H1 (cell line): ENCODE measurements around the gene KLRC2. TPM values are rescaled to one million over a fixed set of nuclear protein-coding genes. Genes with fewer than 3 reads are reported as not detected.

ENCODE experiments used
- CTCF ChIA-PET: fragments of 300-600 bp; sonication (Branson Sonifier 250); formaldehyde crosslinking; loops from one replicate; lab custom pipeline; 2021; ENCODE audit not compliant: partially characterized antibody; lab: Charles Lee
- POLR2A ChIA-PET: fragments of 300-600 bp; sonication (Branson Sonifier 250); formaldehyde crosslinking; loops from one replicate; lab custom pipeline; 2021; ENCODE audit warnings: inconsistent platforms; ENCODE audit not compliant: partially characterized antibody; lab: Charles Lee
- DNase-seq, 2 experiments: peaks; one replicate each; pipeline versions ENCODE4 v3.0.0 to v3.0.0-alpha.2; 2010 to 2022; ENCODE audit warnings: low spot score in 2 of 2, low read depth in 1 of 2, mixed read lengths in 1 of 2
- FAIRE-seq: peaks from 2 replicates; lab custom pipeline; 2011; peaks lifted over from hg19 to GRCh38; lab: Jason Lieb, UNC
- H2AFZ ChIP-seq: 2 replicates; pipeline ENCODE4 v1.8.1; 2012; ENCODE audit warnings: low read length, inconsistent platforms
- H2AK5ac ChIP-seq: 2 replicates; pipeline ENCODE4 v1.6.1; 2013; ENCODE audit warnings: low read depth, low read length
- H2BK120ac ChIP-seq: replicated peaks from 2 replicates; pipeline ENCODE3; 2013; ENCODE audit warnings: low read depth, low read length, inconsistent platforms
- H2BK12ac ChIP-seq: 2 replicates; pipeline ENCODE4 v1.6.1; 2013; ENCODE audit warnings: low read depth, low read length
- H2BK15ac ChIP-seq: 2 replicates; pipeline ENCODE4 v1.6.1; 2013; ENCODE audit warnings: low read length
- H2BK20ac ChIP-seq: 2 replicates; pipeline ENCODE4 v1.6.1; 2013; ENCODE audit warnings: low read length
- H2BK5ac ChIP-seq: 2 replicates; pipeline ENCODE4 v1.6.1; 2013; ENCODE audit warnings: low read depth, low read length
- H3K14ac ChIP-seq: 2 replicates; pipeline ENCODE4 v1.6.1; 2013; ENCODE audit warnings: inconsistent platforms; ENCODE audit not compliant: insufficient read length
- H3K18ac ChIP-seq: 2 replicates; pipeline ENCODE4 v1.6.1; 2013; ENCODE audit warnings: low read length; ENCODE audit errors: extremely low read depth
- H3K23ac ChIP-seq: 2 replicates; pipeline ENCODE4 v1.6.1; 2013; ENCODE audit warnings: inconsistent platforms; ENCODE audit not compliant: insufficient read length
- H3K23me2 ChIP-seq: 2 replicates; pipeline ENCODE4 v1.6.1; 2013; ENCODE audit warnings: low read depth, low read length
- H3K27ac ChIP-seq: 2 replicates; pipeline ENCODE4 v1.6.1; 2011; ENCODE audit warnings: low read depth, low read length, inconsistent platforms
- H3K27me3 ChIP-seq, 4 experiments: replicated peaks in 1 of 4; 1 replicate in 1 of 4; 2 replicates in 3 of 4; pipeline versions ENCODE4 v1.6.1 to v1.8.1; 2011 to 2013; ENCODE audit warnings: low read length in 3 of 4, mild to moderate bottlenecking in 3 of 4, inconsistent platforms in 2 of 4, mixed read lengths in 2 of 4, moderate library complexity in 1 of 4; ENCODE audit not compliant: control insufficient read depth in 3 of 4, insufficient read depth in 3 of 4; ENCODE audit errors: extremely low read depth in 1 of 4
- H3K36me3 ChIP-seq, 4 experiments: 2 replicates each; pipeline versions ENCODE4 v1.6.1 to v1.8.1; 2011 to 2013; ENCODE audit warnings: mild to moderate bottlenecking in 4 of 4, low read length in 3 of 4, moderate library complexity in 2 of 4, control low read depth in 1 of 4, inconsistent platforms in 1 of 4; ENCODE audit not compliant: insufficient read depth in 4 of 4, control insufficient read depth in 2 of 4
- H3K4ac ChIP-seq: replicated peaks from 2 replicates; pipeline ENCODE3; 2013; ENCODE audit warnings: low read length, low read depth, mixed read lengths, inconsistent platforms; ENCODE audit not compliant: insufficient read length
- H3K4me1 ChIP-seq, 4 experiments: replicated peaks in 1 of 4; 1 replicate in 1 of 4; 2 replicates in 3 of 4; pipeline versions ENCODE4 v1.6.1 to v1.8.1; 2011 to 2013; ENCODE audit warnings: low read length in 3 of 4, inconsistent platforms in 2 of 4, mixed read lengths in 1 of 4; ENCODE audit not compliant: insufficient read depth in 4 of 4, control insufficient read depth in 3 of 4
- H3K4me2 ChIP-seq, 2 experiments: 2 replicates each; pipeline versions ENCODE4 v1.6.1 to v1.8.1; 2011 to 2013; ENCODE audit warnings: low read depth in 2 of 2, low read length in 2 of 2, control low read depth in 1 of 2, inconsistent platforms in 1 of 2, mild to moderate bottlenecking in 1 of 2; ENCODE audit not compliant: insufficient read depth in 1 of 2
- H3K4me3 ChIP-seq, 4 experiments: fragments of 200-600, 300-600 bp in 1 of 4; sonication (generic), shearing (Covaris generic), sonication (Bioruptor Twin) in 1 of 4; 2 replicates each; pipeline versions ENCODE4 v1.5.1 to v1.8.1; 2011 to 2016; ENCODE audit warnings: low read length in 4 of 4, low read depth in 3 of 4, control low read depth in 2 of 4, inconsistent platforms in 2 of 4, mild to moderate bottlenecking in 2 of 4, mixed read lengths in 1 of 4, moderate library complexity in 1 of 4; ENCODE audit not compliant: insufficient read depth in 2 of 4; ENCODE audit errors: extremely low read depth in 1 of 4
- H3K56ac ChIP-seq: replicated peaks from 2 replicates; pipeline ENCODE3; 2013; ENCODE audit warnings: low read depth, mild to moderate bottlenecking, mixed read lengths, low read length, inconsistent platforms; ENCODE audit not compliant: insufficient read length
- H3K79me1 ChIP-seq: 2 replicates; pipeline ENCODE4 v1.6.1; 2013; ENCODE audit warnings: low read depth, low read length, control low read depth
- H3K79me2 ChIP-seq, 2 experiments: 2 replicates each; pipeline versions ENCODE4 v1.6.1 to v1.8.1; 2012 to 2013; ENCODE audit warnings: low read length in 2 of 2, mild to moderate bottlenecking in 2 of 2, inconsistent platforms in 1 of 2; ENCODE audit not compliant: insufficient read depth in 2 of 2, control insufficient read depth in 1 of 2
- H3K9ac ChIP-seq, 4 experiments: replicated peaks in 1 of 4; 1 replicate in 1 of 4; 2 replicates in 3 of 4; pipeline versions ENCODE4 v1.6.1 to v1.8.1; 2011 to 2013; ENCODE audit warnings: low read depth in 3 of 4, low read length in 3 of 4, control low read depth in 2 of 4, mild to moderate bottlenecking in 2 of 4, moderate library complexity in 2 of 4, inconsistent platforms in 1 of 4; ENCODE audit errors: extremely low read depth in 1 of 4
- H3K9me3 ChIP-seq, 2 experiments: 2 replicates each; pipeline versions ENCODE4 v1.6.1 to v1.8.1; 2012 to 2013; ENCODE audit warnings: mild to moderate bottlenecking in 2 of 2, moderate library complexity in 2 of 2, control low read depth in 1 of 2, inconsistent platforms in 1 of 2, low read depth in 1 of 2, low read length in 1 of 2, mixed read lengths in 1 of 2; ENCODE audit not compliant: insufficient read depth in 2 of 2
- H4K20me1 ChIP-seq, 2 experiments: replicated peaks in 1 of 2; 2 replicates each; pipeline versions ENCODE3 to v1.8.1; 2011 to 2013; ENCODE audit warnings: inconsistent platforms in 2 of 2, low read length in 2 of 2, mild to moderate bottlenecking in 1 of 2; ENCODE audit not compliant: insufficient read depth in 2 of 2, control insufficient read depth in 1 of 2
- H4K5ac ChIP-seq: 2 replicates; pipeline ENCODE4 v1.6.1; 2013; ENCODE audit warnings: low read length, low read depth, mixed read lengths, inconsistent platforms; ENCODE audit not compliant: insufficient read length
- H4K8ac ChIP-seq: 2 replicates; pipeline ENCODE4 v1.8.0; 2013; ENCODE audit warnings: mild to moderate bottlenecking, moderate library complexity, low read length, inconsistent platforms; ENCODE audit not compliant: insufficient read depth; ENCODE audit errors: extremely low read depth
- H4K91ac ChIP-seq: replicated peaks from 2 replicates; pipeline ENCODE3; 2013; ENCODE audit warnings: low read length, mixed read lengths, inconsistent platforms; ENCODE audit not compliant: insufficient read length
- CHD2 ChIP-seq: IDR thresholded peaks from 2 replicates; pipeline ENCODE4 v1.6.1; 2012; ENCODE audit warnings: low read length, improper control_type of control experiment
- KDM1A ChIP-seq: fragments of 200-600, 300-600 bp; sonication (generic); IDR thresholded peaks from 2 replicates; pipeline ENCODE4 v1.7.1; 2016; ENCODE audit warnings: mild to moderate bottlenecking, low read length, borderline replicate concordance
- POLR2A ChIP-seq, 2 experiments: IDR thresholded peaks; 1 replicate in 1 of 2; 2 replicates in 1 of 2; pipeline ENCODE4 v1.6.1; 2011; ENCODE audit warnings: low read depth in 2 of 2, low read length in 2 of 2, mild to moderate bottlenecking in 2 of 2; ENCODE audit errors: control extremely low read depth in 1 of 2
- RNF2 ChIP-seq: fragments of 200-900, 300-1000 bp; sonication (generic); IDR thresholded peaks from 2 replicates; pipeline ENCODE4 v1.7.1; 2016; ENCODE audit warnings: borderline replicate concordance, low read depth, mild to moderate bottlenecking, antibody characterized with exemption, low read length; ENCODE audit not compliant: poor library complexity, severe bottlenecking; ENCODE audit errors: missing control alignments
- WGBS, 2 experiments: shearing (Covaris generic) in 1 of 2; methylation state at CpG; one replicate each; pipeline versions ENCODE4 v1.1.6 to v1.1.7; 2013 to 2015; ENCODE audit warnings: low lambda C conversion rate in 2 of 2, mixed read lengths in 2 of 2, inconsistent platforms in 1 of 2, low coverage in 1 of 2, missing lambda C conversion rate in 1 of 2; ENCODE audit not compliant: insufficient replicate concordance in 2 of 2, insufficient coverage in 1 of 2, insufficient read length in 1 of 2; ENCODE audit errors: extremely low coverage in 1 of 2, missing lambda C conversion rate in 1 of 2; 5-methylcytosine and 5-hydroxymethylcytosine counted together
- polyA plus RNA-seq, 7 experiments: library from polyadenylated mRNA; depleted of rRNA in 3 of 7; stranded (reverse) in 5 of 7; unstranded in 2 of 7; fragments of >200 nt in 5 of 7; fragments of 200-250 nt in 2 of 7; gene quantifications; 1 replicate in 5 of 7; 2 replicates in 1 of 7; 4 replicates in 1 of 7; pipeline versions ENCODE4 v1.2.1 to v1.2.3, GENCODE V29; 2011 to 2013; ENCODE audit warnings: missing spikeins in 2 of 7, mixed read lengths in 2 of 7
- total RNA-seq: library from RNA; stranded (reverse); fragmentation: NEBNext Ultra II Directional; extraction: Animal tissue kit (Norgen Biotek cat#: 25700); gene quantifications from 2 replicates; pipeline ENCODE4 v1.2.1, GENCODE V29; 2021

KLRC2 gene
- total and polyA plus RNA-seq, 2 of the 8 experiments (the other 6 are each of a cell fraction or from before 2014, with no cell fraction given): not detected

- Histone ChIP-seq H3K79me1 (no peaks in the 10 kb centered on the region), H4K91ac (no peak overlapping the region), H3K36me3 (no peaks in the 10 kb centered on the region), H3K18ac (no peak overlapping the region), H3K23ac (no peak overlapping the region), H3K56ac (no peak overlapping the region), H3K23me2 (no peaks in the 10 kb centered on the region), H3K14ac (no peak overlapping the region), H3K9ac (no peak overlapping the region), H3K27me3 (peaks cover 0 to 2% (median 0%) of the 10 kb centered on the region in 4 experiments; a peak in 1 of 7 replicates), H2BK20ac (no peak overlapping the region), H3K4me3 (no peak overlapping the region), H2AK5ac (no peak overlapping the region), H3K79me2 (no peaks in the 10 kb centered on the region), H2BK12ac (no peak overlapping the region), H3K27ac (no peak overlapping the region), H4K8ac (no peak overlapping the region), H4K5ac (no peak overlapping the region), H4K20me1 (no peaks in the 10 kb centered on the region), H3K4ac (no peak overlapping the region), H2AFZ (no peak overlapping the region), H3K9me3 (0 out of 4 replicates have a peak, but pooled peaks cover 0 to 3% of the 10 kb centered on the region in 2 experiments), H3K4me2 (no peak overlapping the region), H2BK5ac (no peak overlapping the region), H3K4me1 (peaks cover 0 to 3% (median 0%) of the 10 kb centered on the region in 4 experiments; a peak in 1 of 7 replicates), H2BK15ac (no peak overlapping the region), H2BK120ac (no peak overlapping the region)
- WGBS, 2 experiments: 88% methylated on average over 1 of the region's 1 CpG; no CpG with 5 or more reads in 1 of the 2 experiments
- DNase-seq (no peak), FAIRE-seq (no peak)
- ChIA-PET CTCF (interaction anchor here (1.1 kb wide), 1 partner anchor 11 kb away, joined by 5 read pairs; no protein-coding TSS in a partner anchor), POLR2A (no interaction called here)
- TF ChIP-seq CHD2 (no peak), KDM1A (no peak), POLR2A (IDR thresholded peaks at IDR 0.05; ENCODE audit: control extremely low read depth in 1 of 2, low read depth in 2 of 2, low read length in 2 of 2) (no peak), RNF2 (no peak)
Observed at GRCh38 chr12:10455766-10456165, 20.0 kb upstream of the KLRC2 start.
